ENCODE results near the gene AIG1. TPM values are rescaled to one million over a fixed set of nuclear protein-coding genes. Genes with fewer than 3 reads are reported as not detected.

AIG1 gene
- total RNA-seq, 1 experiment from 2014 or later: 51.1 TPM

DNA sequence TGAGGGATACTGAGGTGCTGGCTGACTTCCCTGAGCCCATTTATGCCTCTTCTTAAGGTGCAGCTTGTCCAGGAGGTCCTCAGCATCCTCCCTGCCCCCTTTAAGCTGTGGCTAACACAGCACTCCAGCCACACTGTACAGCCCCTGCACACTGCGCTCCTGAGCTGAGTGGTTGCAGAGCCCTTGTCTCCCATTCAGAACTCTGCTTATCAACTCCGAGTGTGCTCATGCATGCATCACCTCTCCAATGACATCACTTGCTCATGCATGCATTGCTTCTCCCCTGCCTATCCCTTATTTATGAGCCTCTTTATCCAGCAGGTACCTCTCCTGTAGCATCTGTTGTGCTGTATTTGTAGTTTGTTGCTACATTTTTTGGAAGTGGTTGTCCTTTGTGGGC, 124.6 kb downstream of the AIG1 start (continued):
- no peak for TF ChIP-seq CTCF (IDR thresholded peaks at IDR 0.05 in 2 of 3, conservative IDR thresholded peaks at IDR 0.05 in 1 of 3; ENCODE audit: borderline replicate concordance in 1 of 3, insufficient read depth in 1 of 3, low read depth in 2 of 3, low read length in 2 of 3)

- no peaks in the 10 kb centered on the region for H3K9me3 ChIP-seq (ENCODE audit: control insufficient read depth in 1 of 2, insufficient read depth in 1 of 2, low read depth in 1 of 2, low read length in 2 of 2)
- H3K4me1 ChIP-seq (ENCODE audit: control insufficient read depth in 1 of 2, insufficient read depth in 2 of 2, low read length in 2 of 2): no peaks in the 10 kb centered on the region
- RAD21 ChIA-PET (ENCODE audit: low non-redundant PET in 1 of 2, low total read pairs in 2 of 2, uncharacterized antibody in 2 of 2, unreplicated experiment in 2 of 2): no interaction called here
- intact Hi-C loops (cut with micrococcal nuclease): no loop called here
- ATAC-seq (no peak), DNase-seq (ENCODE audit: low read depth, low spot score) (no peak)
- H3K9ac ChIP-seq (ENCODE audit: low read length): no peak overlapping the region
- H4K20me1 ChIP-seq (ENCODE audit: insufficient read depth): no peaks in the 10 kb centered on the region; the same call in 1 of the 2 replicates
- H3K27me3 ChIP-seq (ENCODE audit: insufficient read depth, low read length): no peaks in the 10 kb centered on the region
- TF ChIP-seq CEBPB (IDR thresholded peaks at IDR 0.05; ENCODE audit: low read depth) (no peak), CBX3 (IDR thresholded peaks at IDR 0.05; ENCODE audit: low read depth) (no peak), TCF7L2 (IDR thresholded peaks at IDR 0.05; ENCODE audit: borderline replicate concordance, extremely low read depth, insufficient read depth, insufficient read length) (no peak), YY1 (IDR thresholded peaks at IDR 0.05; ENCODE audit: extremely low read depth, insufficient replicate concordance, low read depth, low read length) (no peak), ATF3 (IDR thresholded peaks at IDR 0.05) (no peak), JUND (IDR thresholded peaks at IDR 0.05) (no peak)
- no peak overlapping the region for H3K4me2 ChIP-seq (ENCODE audit: low read length)
- BruUV-seq (replicated peaks): no TSS peak
- POLR2A ChIA-PET: no interaction called here
- H2AFZ ChIP-seq (ENCODE audit: low read depth, low read length, poor library complexity, severe bottlenecking): no peak overlapping the region
- no peaks in the 10 kb centered on the region for H3K79me2 ChIP-seq (ENCODE audit: insufficient read depth, low read length)
- no peak overlapping the region for H3K4me3 ChIP-seq (replicated peaks in 1 of 2; ENCODE audit: low read depth in 1 of 2, low read length in 2 of 2)
- H3K27ac ChIP-seq (ENCODE audit: low read depth, low read length): no peak overlapping the region
- H3K9me2 ChIP-seq (ENCODE audit: insufficient read depth): no peaks in the 10 kb centered on the region
- H3K36me3 ChIP-seq (ENCODE audit: control insufficient read depth in 1 of 2, insufficient read depth in 2 of 2, low read length in 2 of 2): no peaks in the 10 kb centered on the region
- CTCF ChIA-PET: no interaction called here
Observed at GRCh38 chr6:143187238-143187923, 126.7 kb downstream of the AIG1 start.
